ENCODE results near the gene SIPA1.

The SIPA1 gene

DNA sequence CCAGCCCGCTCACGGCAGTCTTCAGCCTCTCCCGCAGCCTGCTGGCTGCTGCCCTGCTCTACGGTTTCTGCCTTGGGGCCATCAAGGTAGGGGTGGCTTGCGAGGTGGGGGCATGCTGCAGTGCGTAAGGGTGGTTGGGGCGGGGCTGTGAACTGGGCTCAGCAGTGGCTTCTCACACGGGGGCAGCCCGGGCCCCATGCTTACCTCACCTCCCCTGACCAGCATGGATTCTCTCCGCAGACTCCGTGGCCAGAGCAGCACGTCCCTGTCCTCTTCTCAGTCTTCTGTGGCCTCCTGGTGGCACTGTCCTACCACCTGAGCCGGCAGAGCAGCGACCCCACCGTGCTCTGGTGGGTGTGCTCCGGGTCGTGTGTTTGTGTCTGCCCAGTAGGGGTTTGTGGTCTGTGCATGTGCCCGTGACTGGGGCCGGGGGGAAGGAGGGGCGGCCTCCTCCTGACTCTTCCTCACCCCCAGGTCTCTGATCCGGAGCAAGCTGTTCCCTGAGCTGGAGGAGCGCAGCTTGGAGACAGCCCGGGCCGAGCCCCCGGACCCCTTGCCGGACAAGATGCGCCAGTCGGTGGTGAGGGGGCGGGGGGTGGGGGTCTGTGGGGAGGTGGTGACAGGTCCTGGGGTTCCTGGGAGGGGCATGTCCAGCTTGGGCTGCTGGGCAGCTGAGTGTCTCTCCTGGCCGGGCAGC, 12.8 kb upstream of the SIPA1 start:
- Histone ChIP-seq H3K4me1 (ENCODE audit: control insufficient read depth in 1 of 2, insufficient read depth in 2 of 2, low read length in 2 of 2) (no peaks in the 10 kb centered on the region), H3K9ac (ENCODE audit: low read depth in 1 of 2, low read length in 2 of 2) (no peak overlapping the region), H3K36me3 (ENCODE audit: control insufficient read depth in 1 of 2, insufficient read depth in 2 of 2, low read length in 2 of 2) (peaks cover 45 to 90% of the 10 kb centered on the region in 2 donors), H3K9me3 (ENCODE audit: control insufficient read depth in 1 of 2, low read length in 2 of 2) (no peaks in the 10 kb centered on the region), H3K4me3 (ENCODE audit: low read depth in 1 of 2, low read length in 2 of 2) (no peak overlapping the region), H3K27ac (ENCODE audit: low read depth, low read length) (no peak overlapping the region), H3K27me3 (ENCODE audit: control insufficient read depth in 1 of 2, insufficient read depth in 2 of 2, low read length in 2 of 2) (no peaks in the 10 kb centered on the region)

- peaks cover 45 to 90% of the 10 kb centered on the region in 2 donors for H3K36me3 ChIP-seq (ENCODE audit: control insufficient read depth in 1 of 2, insufficient read depth in 2 of 2, low read length in 2 of 2)
- H3K27me3 ChIP-seq (ENCODE audit: control insufficient read depth in 1 of 2, insufficient read depth in 2 of 2, low read length in 2 of 2): no peaks in the 10 kb centered on the region
- H3K9me3 ChIP-seq (ENCODE audit: control insufficient read depth in 1 of 2, low read length in 2 of 2): no peaks in the 10 kb centered on the region
- H3K27ac ChIP-seq (ENCODE audit: low read depth, low read length): no peak overlapping the region
- H3K4me3 ChIP-seq (ENCODE audit: low read depth in 1 of 2, low read length in 2 of 2): no peak overlapping the region
- H3K4me1 ChIP-seq (ENCODE audit: control insufficient read depth in 1 of 2, insufficient read depth in 2 of 2, low read length in 2 of 2): no peaks in the 10 kb centered on the region
- H3K9ac ChIP-seq (ENCODE audit: low read depth in 1 of 2, low read length in 2 of 2): no peak overlapping the region
Measured at GRCh38 chr11:65625628-65626342, 12.1 kb upstream of the SIPA1 start.

DNA sequence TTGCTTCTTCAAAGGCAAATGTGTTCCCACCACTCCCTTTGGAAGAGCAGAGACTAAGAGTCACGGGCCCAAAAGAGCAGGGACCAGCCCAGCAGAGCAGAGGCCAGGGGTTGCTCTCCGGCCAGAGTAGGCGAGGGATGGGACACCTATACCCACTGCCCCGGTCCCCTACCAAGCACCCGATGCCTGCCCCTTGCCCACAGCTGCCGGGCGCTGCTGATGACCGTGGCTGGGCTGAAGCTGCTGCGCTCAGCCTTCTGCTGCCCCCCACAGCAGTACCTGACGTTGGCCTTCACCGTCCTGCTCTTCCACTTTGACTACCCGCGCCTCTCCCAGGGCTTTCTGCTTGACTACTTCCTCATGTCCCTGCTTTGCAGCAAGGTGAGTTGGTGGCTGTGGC, 10.7 kb upstream of the SIPA1 start:
- no peaks in the 10 kb centered on the region for H3K27me3 ChIP-seq (ENCODE audit: control insufficient read depth in 1 of 2, insufficient read depth in 2 of 2, low read length in 2 of 2)
- peaks cover 45 to 86% of the 10 kb centered on the region in 2 donors for H3K36me3 ChIP-seq (ENCODE audit: control insufficient read depth in 1 of 2, insufficient read depth in 2 of 2, low read length in 2 of 2)
- no peaks in the 10 kb centered on the region for H3K9me3 ChIP-seq (ENCODE audit: control insufficient read depth in 1 of 2, low read length in 2 of 2)
- H3K4me1 ChIP-seq (ENCODE audit: control insufficient read depth in 1 of 2, insufficient read depth in 2 of 2, low read length in 2 of 2): no peaks in the 10 kb centered on the region
- no peak overlapping the region for H3K27ac ChIP-seq (ENCODE audit: low read depth, low read length)
- no peak overlapping the region for H3K9ac ChIP-seq (ENCODE audit: low read depth in 1 of 2, low read length in 2 of 2)
- no peak overlapping the region for H3K4me3 ChIP-seq (ENCODE audit: low read depth in 1 of 2, low read length in 2 of 2)

GRCh38 chr11:65629579-65629978, 8.3 kb upstream of the SIPA1 start:
- no peak overlapping the region for H3K27ac ChIP-seq (ENCODE audit: low read depth, low read length)
- H3K4me3 ChIP-seq (ENCODE audit: low read depth in 1 of 2, low read length in 2 of 2): no peak overlapping the region
- H3K27me3 ChIP-seq (ENCODE audit: control insufficient read depth in 1 of 2, insufficient read depth in 2 of 2, low read length in 2 of 2): no peaks in the 10 kb centered on the region
- H3K4me1 ChIP-seq (ENCODE audit: control insufficient read depth in 1 of 2, insufficient read depth in 2 of 2, low read length in 2 of 2): no peaks in the 10 kb centered on the region
- peaks cover 44 to 85% of the 10 kb centered on the region in 2 donors for H3K36me3 ChIP-seq (ENCODE audit: control insufficient read depth in 1 of 2, insufficient read depth in 2 of 2, low read length in 2 of 2)
- no peaks in the 10 kb centered on the region for H3K9me3 ChIP-seq (ENCODE audit: control insufficient read depth in 1 of 2, low read length in 2 of 2)
- no peak overlapping the region for H3K9ac ChIP-seq (ENCODE audit: low read depth in 1 of 2, low read length in 2 of 2)

DNA sequence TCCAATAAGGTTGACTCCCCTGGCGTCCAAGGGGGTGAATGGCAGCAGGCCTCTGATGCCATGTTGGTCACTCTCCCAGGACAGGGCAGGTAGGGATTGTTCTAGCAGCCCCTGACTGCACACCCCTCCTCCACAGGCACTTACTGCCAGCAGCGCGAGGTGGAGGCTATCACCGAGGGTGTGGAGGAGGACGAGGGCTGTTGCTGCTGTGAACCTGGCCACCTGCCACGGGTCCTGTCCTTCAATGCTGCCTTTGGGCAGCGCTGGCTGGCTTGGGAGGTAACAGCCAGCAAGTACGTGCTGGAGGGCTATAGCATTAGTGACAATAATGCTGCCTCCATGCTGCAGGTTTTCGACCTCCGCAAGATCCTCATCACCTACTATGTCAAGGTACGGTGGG, 7.7 kb upstream of the SIPA1 start:
- no peak overlapping the region for H3K27ac ChIP-seq (ENCODE audit: low read depth, low read length)
- no peak overlapping the region for H3K4me3 ChIP-seq (ENCODE audit: low read depth in 1 of 2, low read length in 2 of 2)
- H3K9ac ChIP-seq (ENCODE audit: low read depth in 1 of 2, low read length in 2 of 2): no peak overlapping the region
- no peaks in the 10 kb centered on the region for H3K27me3 ChIP-seq (ENCODE audit: control insufficient read depth in 1 of 2, insufficient read depth in 2 of 2, low read length in 2 of 2)
- no peaks in the 10 kb centered on the region for H3K4me1 ChIP-seq (ENCODE audit: control insufficient read depth in 1 of 2, insufficient read depth in 2 of 2, low read length in 2 of 2)
- no peaks in the 10 kb centered on the region for H3K9me3 ChIP-seq (ENCODE audit: control insufficient read depth in 1 of 2, low read length in 2 of 2)
- H3K36me3 ChIP-seq (ENCODE audit: control insufficient read depth in 1 of 2, insufficient read depth in 2 of 2, low read length in 2 of 2): peaks cover 50 to 85% of the 10 kb centered on the region in 2 donors

DNA sequence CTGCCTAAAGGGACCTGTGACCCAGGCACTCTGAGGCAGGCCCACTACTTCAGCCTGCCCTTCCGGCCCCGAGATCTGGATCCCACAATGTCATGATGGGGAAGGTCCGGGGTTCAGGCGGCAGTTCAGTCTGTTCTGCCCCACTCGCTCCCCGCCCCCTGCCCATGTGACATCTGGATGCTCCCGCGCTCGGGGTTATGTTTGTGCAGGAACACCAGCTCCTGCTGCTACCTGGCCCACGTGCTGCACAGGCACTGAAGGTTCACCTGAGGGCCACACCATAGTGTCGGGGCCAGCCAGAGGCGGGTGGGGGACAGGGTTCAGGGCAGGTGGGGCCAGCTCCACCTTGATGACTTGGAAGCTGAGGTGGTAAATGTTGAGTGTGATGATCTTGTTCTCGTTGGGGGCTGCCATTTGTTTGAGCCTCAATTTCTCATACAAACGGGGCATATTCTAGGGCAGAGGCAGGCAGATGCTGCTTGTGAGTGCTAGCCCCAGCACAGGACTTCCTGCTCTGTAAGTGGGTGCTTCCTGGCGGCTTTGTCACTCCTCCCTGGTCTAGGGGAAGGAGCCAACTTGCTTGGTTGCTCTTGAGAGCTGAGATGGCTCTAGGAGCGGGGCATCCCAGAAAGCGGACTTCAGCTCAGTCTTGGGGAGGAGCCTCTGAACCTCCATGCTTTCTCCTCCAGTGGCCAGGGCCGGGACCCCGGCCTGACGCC, 4.4 kb upstream of the SIPA1 start:
- no peaks in the 10 kb centered on the region for H3K27me3 ChIP-seq (ENCODE audit: control insufficient read depth in 1 of 2, insufficient read depth in 2 of 2, low read length in 2 of 2)
- no peak overlapping the region for H3K9ac ChIP-seq (ENCODE audit: low read depth in 1 of 2, low read length in 2 of 2)
- peaks cover 11 to 15% of the 10 kb centered on the region in 2 donors for H3K4me1 ChIP-seq (ENCODE audit: control insufficient read depth in 1 of 2, insufficient read depth in 2 of 2, low read length in 2 of 2)
- no peaks in the 10 kb centered on the region for H3K9me3 ChIP-seq (ENCODE audit: control insufficient read depth in 1 of 2, low read length in 2 of 2)
- H3K27ac ChIP-seq (ENCODE audit: low read depth, low read length): no peak overlapping the region
- no peak overlapping the region for H3K4me3 ChIP-seq (ENCODE audit: low read depth in 1 of 2, low read length in 2 of 2)
- H3K36me3 ChIP-seq (ENCODE audit: control insufficient read depth in 1 of 2, insufficient read depth in 2 of 2, low read length in 2 of 2): peaks cover 38 to 72% of the 10 kb centered on the region in 2 donors

- Histone ChIP-seq H3K9me3 (ENCODE audit: control insufficient read depth in 1 of 2, low read length in 2 of 2) (no peaks in the 10 kb centered on the region), H3K27ac (ENCODE audit: low read depth, low read length) (no peak overlapping the region), H3K4me1 (ENCODE audit: control insufficient read depth in 1 of 2, insufficient read depth in 2 of 2, low read length in 2 of 2) (peaks cover 15% of the 10 kb centered on the region in 2 donors), H3K9ac (ENCODE audit: low read depth in 1 of 2, low read length in 2 of 2) (no peak overlapping the region), H3K4me3 (ENCODE audit: low read depth in 1 of 2, low read length in 2 of 2) (no peak overlapping the region), H3K36me3 (ENCODE audit: control insufficient read depth in 1 of 2, insufficient read depth in 2 of 2, low read length in 2 of 2) (peaks cover 33 to 69% of the 10 kb centered on the region in 2 donors), H3K27me3 (ENCODE audit: control insufficient read depth in 1 of 2, insufficient read depth in 2 of 2, low read length in 2 of 2) (no peaks in the 10 kb centered on the region)
Measured at GRCh38 chr11:65634109-65634436, 3.8 kb upstream of the SIPA1 start.

GRCh38 chr11:65634440-65634839, 3.5 kb upstream of the SIPA1 start:
- no peak overlapping the region for H3K4me3 ChIP-seq (ENCODE audit: low read depth in 1 of 2, low read length in 2 of 2)
- H3K36me3 ChIP-seq (ENCODE audit: control insufficient read depth in 1 of 2, insufficient read depth in 2 of 2, low read length in 2 of 2): peaks cover 29 to 65% of the 10 kb centered on the region in 2 donors
- H3K9me3 ChIP-seq (ENCODE audit: control insufficient read depth in 1 of 2, low read length in 2 of 2): no peaks in the 10 kb centered on the region
- no peaks in the 10 kb centered on the region for H3K27me3 ChIP-seq (ENCODE audit: control insufficient read depth in 1 of 2, insufficient read depth in 2 of 2, low read length in 2 of 2)
- H3K9ac ChIP-seq (ENCODE audit: low read depth in 1 of 2, low read length in 2 of 2): no peak overlapping the region
- H3K4me1 ChIP-seq (ENCODE audit: control insufficient read depth in 1 of 2, insufficient read depth in 2 of 2, low read length in 2 of 2): peaks cover 15% of the 10 kb centered on the region in 2 donors
- H3K27ac ChIP-seq (ENCODE audit: low read depth, low read length): no peak overlapping the region

DNA sequence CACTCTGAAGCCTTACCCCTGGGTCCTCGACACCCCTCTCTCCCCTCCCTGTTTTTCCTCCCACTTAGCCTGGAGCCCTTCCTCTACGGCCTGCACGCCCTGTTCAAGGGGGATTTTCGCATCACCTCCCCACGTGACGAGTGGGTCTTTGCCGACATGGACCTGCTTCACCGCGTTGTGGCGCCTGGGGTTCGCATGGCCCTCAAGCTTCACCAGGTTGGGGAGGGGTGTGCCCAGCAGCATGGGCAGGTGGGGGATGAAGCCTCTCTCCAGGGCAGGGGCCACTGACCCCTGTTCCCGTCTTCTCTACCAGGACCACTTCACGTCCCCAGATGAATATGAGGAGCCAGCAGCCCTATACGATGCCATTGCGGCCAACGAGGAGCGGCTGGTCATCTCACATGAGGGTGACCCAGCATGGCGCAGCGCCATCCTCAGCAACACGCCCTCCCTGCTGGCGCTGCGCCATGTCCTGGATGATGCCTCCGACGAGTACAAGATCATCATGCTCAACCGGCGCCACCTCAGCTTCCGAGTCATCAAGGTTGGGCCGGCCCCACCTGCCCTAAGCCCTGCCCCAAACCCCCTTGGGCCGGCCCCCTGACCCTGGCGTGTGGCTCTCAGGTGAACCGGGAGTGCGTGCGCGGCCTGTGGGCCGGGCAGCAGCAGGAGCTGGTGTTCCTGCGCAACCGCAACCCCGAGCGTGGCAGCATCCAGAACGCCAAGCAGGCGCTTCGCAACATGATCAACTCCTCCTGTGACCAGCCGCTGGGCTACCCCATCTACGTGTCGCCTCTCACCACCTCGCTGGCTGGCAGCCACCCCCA, 2.8 kb upstream of the SIPA1 start:
- Histone ChIP-seq H3K27ac (ENCODE audit: low read depth, low read length) (no peak overlapping the region), H3K27me3 (ENCODE audit: control insufficient read depth in 1 of 2, insufficient read depth in 2 of 2, low read length in 2 of 2) (no peaks in the 10 kb centered on the region)

More for the DNA sequence above, 2.8 kb upstream of the SIPA1 start:
- Histone ChIP-seq H3K4me1 (ENCODE audit: control insufficient read depth in 1 of 2, insufficient read depth in 2 of 2, low read length in 2 of 2) (peaks cover 15 to 22% of the 10 kb centered on the region in 2 donors), H3K9me3 (ENCODE audit: control insufficient read depth in 1 of 2, low read length in 2 of 2) (no peaks in the 10 kb centered on the region), H3K4me3 (ENCODE audit: low read depth in 1 of 2, low read length in 2 of 2) (no peak overlapping the region), H3K9ac (ENCODE audit: low read depth in 1 of 2, low read length in 2 of 2) (no peak overlapping the region), H3K36me3 (ENCODE audit: control insufficient read depth in 1 of 2, insufficient read depth in 2 of 2, low read length in 2 of 2) (peaks cover 25 to 58% of the 10 kb centered on the region in 2 donors)

Data from duodenal mucosa (tissue), 2 donors.